SK-N-MC (cell line): ENCODE results near the gene CFAP46.

ENCODE experiments used
- EZH2 ChIP-seq: fragments of 200-600 bp; sonication (generic); IDR thresholded peaks from one replicate; pipeline ENCODE4 v1.6.1; 2017; ENCODE audit warnings: antibody characterized with exemption
- POLR2AphosphoS5 ChIP-seq: IDR thresholded peaks from 2 replicates; pipeline ENCODE4 v1.6.1; 2012; ENCODE audit warnings: mild to moderate bottlenecking, low read depth, low read length, borderline replicate concordance

DNA sequence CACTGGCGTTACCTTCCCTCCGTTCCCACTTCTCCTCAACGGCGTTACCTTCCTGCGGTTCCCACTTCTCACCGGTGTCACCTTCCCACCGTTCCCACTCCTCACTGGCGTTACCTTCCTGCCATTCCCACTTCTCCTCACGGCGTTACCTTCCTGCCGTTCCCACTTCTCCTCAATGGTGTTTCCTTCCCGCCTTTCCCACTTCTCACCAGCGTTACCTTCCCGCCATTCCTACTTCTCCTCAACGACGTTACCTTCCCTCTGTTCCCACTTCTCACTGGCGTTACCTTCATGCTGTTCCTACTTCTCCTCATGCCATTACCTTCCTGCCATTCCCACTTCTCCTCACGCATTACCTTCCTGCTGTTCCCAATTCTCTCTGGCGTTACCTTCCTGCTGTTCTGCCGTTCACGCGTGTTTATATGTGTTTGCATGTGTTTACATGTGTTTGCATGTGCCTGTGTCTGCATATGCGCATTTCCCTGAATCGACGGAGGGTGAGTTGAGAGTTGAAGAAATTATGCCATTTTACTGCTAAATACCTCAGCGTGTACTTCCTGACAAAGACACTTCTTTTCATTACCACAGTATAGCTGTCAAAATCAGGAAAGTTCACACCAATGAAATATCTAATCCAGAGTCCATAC lies 23.2 kb upstream of the CFAP46 start:
- TF ChIP-seq EZH2 (no peak), POLR2AphosphoS5 (no peak)
